Tibial artery (tissue), 4 donors: ENCODE results near the gene EIF3J.
"Not testable (repeated sequence)": the region's sequence is repeated elsewhere in the genome, so short reads cannot be mapped to it uniquely, and the experiment has no call there.

ENCODE experiments used
- DNase-seq, 2 donors: peaks; one replicate each; pipeline ENCODE4 v3.0.0-alpha.2; 2019
- H3K27ac ChIP-seq, 2 donors: fragments of 200-600 bp; sonication (generic) in 1 of 2; 1 replicate in 1 of 2; 2 replicates in 1 of 2; pipeline ENCODE4 v1.5.1; 2018 to 2019; ENCODE audit warnings: mild to moderate bottlenecking in 1 of 2
- H3K27me3 ChIP-seq, 2 donors: fragments of 200-600 bp; sonication (generic) in 1 of 2; one replicate each; pipeline versions ENCODE4 v1.5.1 to v1.6.0; 2016 to 2019
- H3K36me3 ChIP-seq, 3 donors: fragments of 200-600 bp; sonication (generic) in 2 of 3; one replicate each; pipeline ENCODE4 v1.5.1; 2016 to 2019; ENCODE audit warnings: mild to moderate bottlenecking in 2 of 3
- H3K4me1 ChIP-seq, 4 donors: fragments of 200-600 bp; sonication (generic) in 2 of 4; 1 replicate in 3 of 4; 2 replicates in 1 of 4; pipeline ENCODE4 v1.5.1; 2016 to 2019
- H3K4me3 ChIP-seq, 2 donors: fragments of 200-600 bp; sonication (generic) in 1 of 2; 1 replicate in 1 of 2; 2 replicates in 1 of 2; pipeline ENCODE4 v1.5.1; 2018 to 2019; ENCODE audit warnings: mild to moderate bottlenecking in 2 of 2
- H3K9me3 ChIP-seq, 3 donors: fragments of 200-600 bp; sonication (generic) in 1 of 3; one replicate each; pipeline ENCODE4 v1.5.1; 2016 to 2019
- CTCF ChIP-seq, 2 experiments: fragments of 200-600 bp in 1 of 2; fragments of 450-650 bp in 1 of 2; IDR thresholded peaks; one replicate each; pipeline ENCODE4 v1.5.1; 2017 to 2019; ENCODE audit warnings: antibody characterized with exemption in 2 of 2, mild to moderate bottlenecking in 1 of 2, moderate library complexity in 1 of 2
- intact Hi-C: fragments of 100-400 bp; cut with DNase I; formaldehyde crosslinking; loops from one replicate; pipeline ENCODE4 v1.15.0; 2023; ENCODE audit warnings: low total_unique reads

The EIF3J gene

GRCh38 chr15:44545913-44546802 is 9.2 kb downstream of the EIF3J start:
- intact Hi-C loops: no loop called here
- Histone ChIP-seq H3K36me3 (peaks cover 0 to 4% (median 0%) of the 10 kb centered on the region in 3 donors), H3K9me3 (no peaks in the 10 kb centered on the region), H3K27me3 (no peaks in the 10 kb centered on the region), H3K27ac (peak overlapping the region in 1 of 2 donors; percentile 21), H3K4me3 (no peak overlapping the region), H3K4me1 (peaks cover 0 to 58% (median 27%) of the 10 kb centered on the region in 4 donors)
- DNase-seq: no peak
- TF ChIP-seq CTCF (IDR thresholded peaks at IDR 0.05): no peak

GRCh38 chr15:44549152-44549551 is 12.2 kb downstream of the EIF3J start:
- Histone ChIP-seq H3K4me1 (peaks cover 0 to 28% (median 8%) of the 10 kb centered on the region in 4 donors), H3K36me3 (peaks cover 21 to 29% (median 25%) of the 10 kb centered on the region in 3 donors)
- intact Hi-C loops, DNase-seq, H3K4me3 ChIP-seq, H3K27ac ChIP-seq, H3K9me3 ChIP-seq, H3K27me3 ChIP-seq: not testable (repeated sequence)

- TF ChIP-seq CTCF (IDR thresholded peaks at IDR 0.05): peak in 1 of 2 experiments; percentile 15
- H3K27ac ChIP-seq: no peak overlapping the region
- H3K4me3 ChIP-seq: no peak overlapping the region
- intact Hi-C loops: no loop called here
- peaks cover 32 to 41% (median 36%) of the 10 kb centered on the region in 3 donors for H3K36me3 ChIP-seq
- no peak for DNase-seq
- no peaks in the 10 kb centered on the region for H3K9me3 ChIP-seq
- H3K27me3 ChIP-seq: no peaks in the 10 kb centered on the region
- H3K4me1 ChIP-seq: peaks cover 0 to 20% (median 8%) of the 10 kb centered on the region in 4 donors
These were observed 13.3 kb downstream of the EIF3J start for GRCh38 chr15:44550256-44550655.

GRCh38 chr15:44550734-44551133 is 13.8 kb downstream of the EIF3J start:
- peaks cover 37 to 45% (median 41%) of the 10 kb centered on the region in 3 donors for H3K36me3 ChIP-seq
- no peaks in the 10 kb centered on the region for H3K27me3 ChIP-seq
- H3K4me3 ChIP-seq: no peak overlapping the region
- no peak for DNase-seq
- no peaks in the 10 kb centered on the region for H3K9me3 ChIP-seq
- no peak for TF ChIP-seq CTCF (IDR thresholded peaks at IDR 0.05)
- peaks cover 0 to 15% (median 7%) of the 10 kb centered on the region in 4 donors for H3K4me1 ChIP-seq
- intact Hi-C loops: no loop called here
- no peak overlapping the region for H3K27ac ChIP-seq

GRCh38 chr15:44554934-44555723 is 18.2 kb downstream of the EIF3J start:
- intact Hi-C loops: no loop called here
- peaks cover 66 to 89% (median 84%) of the 10 kb centered on the region in 3 donors for H3K36me3 ChIP-seq
- no peaks in the 10 kb centered on the region for H3K4me1 ChIP-seq
- no peak overlapping the region for H3K4me3 ChIP-seq
- H3K9me3 ChIP-seq: no peaks in the 10 kb centered on the region
- TF ChIP-seq CTCF (IDR thresholded peaks at IDR 0.05): no peak
- H3K27ac ChIP-seq: no peak overlapping the region
- no peaks in the 10 kb centered on the region for H3K27me3 ChIP-seq
- DNase-seq: no peak

GRCh38 chr15:44560926-44561325 is 24.0 kb downstream of the EIF3J start:
- intact Hi-C loops, H3K27ac ChIP-seq, H3K4me3 ChIP-seq: not testable (repeated sequence)

More at GRCh38 chr15:44560926-44561325, 24.0 kb downstream of the EIF3J start:
- DNase-seq, H3K9me3 ChIP-seq, H3K27me3 ChIP-seq, H3K4me1 ChIP-seq: not testable (repeated sequence)
- H3K36me3 ChIP-seq: peaks cover 77 to 100% (median 95%) of the 10 kb centered on the region in 3 donors
